GM23338 (cell line): ENCODE measurements around the gene PACS2.

Experiments used
- EZH2 ChIP-seq: fragments of 200-600 bp; sonication (generic); IDR thresholded peaks from one replicate; pipeline ENCODE4 v1.8.0; 2017; ENCODE audit warnings: antibody characterized with exemption, mild to moderate bottlenecking, low read depth; ENCODE audit not compliant: unreplicated experiment
- POLR2AphosphoS5 ChIP-seq: IDR thresholded peaks from 2 replicates; pipeline ENCODE4 v1.6.1; 2016; ENCODE audit warnings: antibody characterized with exemption, low read depth
- TF ChIP-seq, protein P1 (sequence below), 2 experiments: fragments of 200-600 bp in 1 of 2; sonication (generic) in 1 of 2; conservative IDR thresholded peaks; 2 replicates each; pipeline versions ENCODE4 v1.5.1 to v1.6.1; 2016 to 2017; ENCODE audit warnings: antibody characterized with exemption in 2 of 2, low read depth in 2 of 2, mild to moderate bottlenecking in 2 of 2, moderate library complexity in 1 of 2

DNA sequence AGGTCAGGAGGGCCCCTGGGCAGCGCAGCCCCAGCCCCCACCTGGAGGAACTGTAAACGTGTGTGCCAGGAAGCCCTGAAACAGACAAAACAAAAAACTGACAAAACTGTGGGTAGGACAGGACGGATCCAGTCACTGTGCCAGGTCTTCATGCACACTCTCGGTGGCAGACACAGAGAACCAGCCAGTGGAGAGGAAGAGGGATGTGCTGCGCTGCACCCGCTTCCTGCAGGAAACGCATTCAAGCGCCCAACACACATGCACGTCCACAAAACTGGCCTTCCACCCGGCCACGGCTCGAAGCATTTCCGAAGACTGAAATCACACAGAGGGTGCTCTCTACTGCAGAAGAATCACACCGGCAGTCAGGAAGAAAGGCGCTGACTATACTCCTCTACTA lies 30.6 kb upstream of the PACS2 start:
- TF ChIP-seq EZH2 (no peak), POLR2AphosphoS5 (no peak)
- TF ChIP-seq, protein P1, sequence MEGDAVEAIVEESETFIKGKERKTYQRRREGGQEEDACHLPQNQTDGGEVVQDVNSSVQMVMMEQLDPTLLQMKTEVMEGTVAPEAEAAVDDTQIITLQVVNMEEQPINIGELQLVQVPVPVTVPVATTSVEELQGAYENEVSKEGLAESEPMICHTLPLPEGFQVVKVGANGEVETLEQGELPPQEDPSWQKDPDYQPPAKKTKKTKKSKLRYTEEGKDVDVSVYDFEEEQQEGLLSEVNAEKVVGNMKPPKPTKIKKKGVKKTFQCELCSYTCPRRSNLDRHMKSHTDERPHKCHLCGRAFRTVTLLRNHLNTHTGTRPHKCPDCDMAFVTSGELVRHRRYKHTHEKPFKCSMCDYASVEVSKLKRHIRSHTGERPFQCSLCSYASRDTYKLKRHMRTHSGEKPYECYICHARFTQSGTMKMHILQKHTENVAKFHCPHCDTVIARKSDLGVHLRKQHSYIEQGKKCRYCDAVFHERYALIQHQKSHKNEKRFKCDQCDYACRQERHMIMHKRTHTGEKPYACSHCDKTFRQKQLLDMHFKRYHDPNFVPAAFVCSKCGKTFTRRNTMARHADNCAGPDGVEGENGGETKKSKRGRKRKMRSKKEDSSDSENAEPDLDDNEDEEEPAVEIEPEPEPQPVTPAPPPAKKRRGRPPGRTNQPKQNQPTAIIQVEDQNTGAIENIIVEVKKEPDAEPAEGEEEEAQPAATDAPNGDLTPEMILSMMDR (conservative IDR thresholded peaks at IDR 0.05; ENCODE audit: low read depth in 2 of 2) = no peak
